Stimulated activated CD4-positive, alpha-beta T cell treated with anti-CD3 and anti-CD28 coated beads, Interleukin-12 subunit alpha, Interleukin-12 subunit beta, amount 100 ng/mL, for 24 hours (primary cell): ENCODE data around the gene GHR.
"Not testable (repeated sequence)": the region's sequence is repeated elsewhere in the genome, so short reads cannot be mapped to it uniquely, and the experiment has no call there.

Experiments
- DNase-seq, 2 experiments: peaks; one replicate each; pipeline ENCODE4 v3.0.0-alpha.2; 2020; ENCODE audit warnings: low read depth in 2 of 2

GHR gene

DNA sequence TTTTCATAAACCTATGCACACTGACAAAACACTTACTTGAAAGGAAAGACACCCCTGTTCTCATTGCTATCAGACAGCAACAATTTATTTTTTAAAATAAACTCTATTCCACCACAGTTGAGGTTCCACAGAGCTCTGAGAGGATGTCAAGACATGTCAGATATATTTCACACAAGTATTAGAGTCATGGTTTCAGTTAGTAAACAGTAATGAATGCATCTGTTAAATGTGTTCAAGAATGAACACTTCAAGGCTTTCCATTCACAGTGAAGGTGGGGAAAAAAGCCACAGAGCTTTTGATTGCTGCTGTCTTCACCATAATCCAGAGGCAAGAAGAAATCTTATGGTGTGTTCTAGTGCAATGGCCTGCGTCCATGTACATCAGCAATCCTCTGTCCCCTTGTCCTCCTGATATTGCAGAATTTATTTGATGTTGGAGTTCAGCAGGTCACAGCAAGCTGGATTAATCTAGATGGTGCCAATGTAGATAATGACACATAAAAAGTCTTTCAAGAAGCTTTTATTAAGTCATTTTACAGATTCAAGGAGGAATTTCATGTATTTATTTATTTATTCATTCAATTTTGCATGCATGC lies 146.8 kb downstream of the GHR start:
- no peak for DNase-seq

DNA sequence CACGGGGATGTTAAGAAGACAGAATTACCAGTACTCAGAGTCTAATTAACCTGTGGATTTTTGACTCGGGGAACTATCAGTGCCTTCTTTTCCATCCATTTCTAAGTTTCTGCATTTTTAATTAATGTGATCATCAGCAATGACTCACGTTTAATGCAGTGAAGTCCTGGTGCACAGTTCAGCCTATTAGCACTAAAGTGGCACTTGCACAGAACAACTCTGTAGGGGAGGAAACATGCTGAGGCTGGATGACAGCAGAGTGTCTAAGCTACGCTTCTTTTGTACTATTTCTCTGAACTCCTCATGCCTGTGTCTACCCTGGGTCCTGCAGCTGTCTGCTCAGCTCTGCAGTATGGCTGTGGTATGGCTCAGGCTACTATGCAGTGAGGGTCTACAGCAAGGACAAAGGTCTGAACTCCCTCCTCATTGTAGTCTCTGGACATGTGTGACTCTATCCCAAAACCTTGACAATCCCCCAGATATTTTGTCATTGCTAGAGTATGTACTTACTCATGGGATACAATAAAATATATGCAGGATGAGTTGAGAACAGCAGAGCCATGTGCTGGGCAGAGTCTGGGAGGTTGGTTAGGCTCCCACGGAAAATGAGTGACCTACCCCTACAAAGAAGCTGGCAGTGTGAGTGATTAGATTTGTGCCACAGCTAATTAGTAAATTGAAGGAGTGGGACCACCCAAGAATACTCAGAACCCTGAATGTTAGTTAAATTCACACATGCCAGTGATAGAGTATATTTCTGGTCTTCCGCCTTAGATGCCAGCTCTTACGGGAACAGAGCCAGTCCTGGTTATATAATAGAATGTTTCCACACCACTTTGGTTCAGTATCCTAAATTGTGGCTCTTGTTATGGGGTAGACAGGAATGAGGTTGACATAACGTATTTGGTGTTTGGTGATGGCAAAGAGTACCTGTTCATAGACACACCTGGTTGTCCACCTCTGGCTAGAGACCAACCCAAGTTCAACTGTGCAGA lies 148.0 kb downstream of the GHR start:
- DNase-seq = no peak

GRCh38 chr5:42572313-42572712 lies 149.1 kb downstream of the GHR start:
- no peak for DNase-seq

DNA sequence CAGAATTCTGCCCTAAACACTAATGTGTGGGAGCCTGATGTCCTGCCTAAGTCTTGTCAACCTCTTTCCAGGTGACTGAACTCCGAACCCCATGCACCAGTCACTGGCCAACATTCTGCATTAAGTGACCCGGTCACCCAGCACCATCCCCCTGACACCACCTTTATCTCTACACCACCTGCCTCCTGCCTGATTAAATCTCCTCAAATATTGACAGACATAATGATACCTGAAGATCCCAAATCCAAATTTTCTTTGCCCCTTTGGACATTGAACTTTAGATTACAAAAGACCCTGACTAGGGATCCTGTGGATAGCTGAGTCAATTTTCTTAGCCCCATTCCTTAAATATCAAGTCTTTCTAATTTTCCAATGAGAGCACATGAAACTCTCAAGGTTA lies 150.1 kb downstream of the GHR start:
- no peak for DNase-seq

GRCh38 chr5:42575914-42576313 lies 152.7 kb downstream of the GHR start:
- DNase-seq = not testable (repeated sequence)

- DNase-seq = not testable (repeated sequence)
Measured at GRCh38 chr5:42578901-42579300, 155.7 kb downstream of the GHR start.

- DNase-seq = no peak
Measured at GRCh38 chr5:42579320-42579719, 156.1 kb downstream of the GHR start.

DNA sequence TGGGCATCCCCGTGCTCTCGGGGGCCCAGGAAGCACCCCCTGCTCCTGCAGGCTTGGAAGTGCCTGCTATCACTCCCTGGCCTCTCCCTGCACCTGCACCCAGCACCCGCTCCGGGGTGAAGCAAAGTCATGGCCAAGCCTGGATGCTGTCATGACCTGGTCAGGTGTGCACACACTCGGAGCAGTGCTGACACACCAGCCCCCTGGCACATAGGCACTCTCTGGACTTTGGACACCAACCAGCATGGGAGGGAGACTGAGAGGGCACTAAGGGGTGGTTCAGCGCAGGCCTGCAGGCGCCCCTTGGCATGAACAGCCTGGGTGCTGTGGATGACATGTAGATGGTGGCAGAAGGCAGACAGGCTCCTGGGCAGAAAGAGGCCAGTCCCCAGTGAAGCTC lies 158.6 kb downstream of the GHR start:
- DNase-seq = no peak

- DNase-seq = no peak
Measured at GRCh38 chr5:42582723-42583122, 159.5 kb downstream of the GHR start.

GRCh38 chr5:42583322-42583721 lies 160.1 kb downstream of the GHR start:
- peak in 1 of 2 experiments; percentile 5 for DNase-seq

DNA sequence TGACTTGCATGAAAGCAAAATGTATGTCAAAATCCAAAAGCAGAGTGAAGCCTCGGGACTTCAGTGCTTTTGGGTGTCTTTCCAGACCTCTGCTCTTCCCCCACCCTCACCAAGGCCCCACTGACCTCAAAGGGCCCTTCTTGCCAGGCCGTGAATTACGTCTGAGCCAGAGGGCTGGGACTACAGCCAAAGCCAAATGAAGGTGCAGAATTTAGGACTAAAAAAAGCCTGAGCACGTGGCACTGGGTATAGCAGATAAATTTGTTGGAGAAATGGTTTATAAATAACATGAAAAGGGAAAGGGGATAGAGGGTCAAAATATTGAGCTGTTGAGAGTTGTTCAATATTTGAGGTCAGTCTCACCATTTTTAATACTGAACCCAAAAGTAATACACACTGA lies 163.4 kb downstream of the GHR start:
- no peak for DNase-seq

- DNase-seq = no peak
Measured at GRCh38 chr5:42587096-42587723, 164.0 kb downstream of the GHR start.

DNA sequence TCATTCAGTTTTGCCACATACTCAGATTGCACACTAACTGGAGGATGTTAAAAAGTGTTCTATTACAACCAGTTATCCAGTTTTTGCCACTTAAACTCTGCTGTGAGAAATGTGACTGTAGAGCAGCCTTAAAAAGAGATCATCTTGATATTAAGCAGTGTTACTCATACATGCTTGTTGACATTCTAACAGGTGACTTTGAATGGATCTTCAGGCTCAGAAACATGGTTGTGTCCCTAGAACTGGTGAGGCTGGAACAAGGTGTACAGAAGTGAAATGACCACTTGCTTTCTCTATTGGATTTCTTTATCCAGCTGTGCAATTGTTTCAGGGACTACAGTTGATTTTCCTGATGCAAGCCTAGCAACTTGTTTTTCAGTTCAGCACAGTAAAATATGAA lies 167.3 kb downstream of the GHR start:
- DNase-seq = no peak

DNA sequence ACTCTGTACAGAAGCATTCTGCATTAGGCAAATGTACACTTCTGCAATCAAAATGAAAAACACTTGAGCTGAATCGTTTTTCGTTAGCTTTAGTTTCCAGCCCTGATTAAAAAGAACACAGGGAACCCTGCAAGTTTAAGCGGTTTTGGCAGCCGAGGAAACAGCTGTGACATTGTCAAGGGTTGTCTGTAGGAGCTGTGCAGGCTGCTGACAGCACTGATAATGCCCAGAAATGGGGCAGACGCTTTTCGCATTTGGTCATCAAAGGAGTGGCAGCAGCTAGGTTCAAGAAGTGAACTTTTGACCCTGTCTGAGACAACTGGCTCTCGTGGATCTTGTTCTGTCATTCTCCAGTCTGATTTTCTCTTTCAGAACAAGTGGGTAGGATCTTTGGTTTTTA lies 167.8 kb downstream of the GHR start:
- DNase-seq = no peak

GRCh38 chr5:42592401-42593140 lies 169.3 kb downstream of the GHR start:
- no peak for DNase-seq

DNA sequence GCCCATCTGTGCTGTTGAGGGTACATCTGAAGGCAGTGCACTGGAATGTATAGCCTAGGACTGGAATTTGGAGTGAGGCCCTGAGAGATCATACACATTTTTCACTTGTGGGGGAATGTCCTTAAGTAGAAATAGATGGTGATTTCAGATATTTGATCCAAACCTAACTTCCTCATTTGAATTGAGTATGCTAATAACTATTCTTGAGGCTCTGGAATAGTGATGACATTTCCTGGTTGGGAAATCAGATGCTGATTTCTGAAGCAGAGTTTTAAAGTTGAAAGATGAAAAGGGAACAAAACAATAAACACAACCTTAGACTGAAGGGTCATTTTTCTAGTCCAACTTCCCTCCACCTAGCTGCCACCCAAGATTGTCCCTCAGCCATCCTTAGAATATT lies 170.4 kb downstream of the GHR start:
- DNase-seq = no peak

DNA sequence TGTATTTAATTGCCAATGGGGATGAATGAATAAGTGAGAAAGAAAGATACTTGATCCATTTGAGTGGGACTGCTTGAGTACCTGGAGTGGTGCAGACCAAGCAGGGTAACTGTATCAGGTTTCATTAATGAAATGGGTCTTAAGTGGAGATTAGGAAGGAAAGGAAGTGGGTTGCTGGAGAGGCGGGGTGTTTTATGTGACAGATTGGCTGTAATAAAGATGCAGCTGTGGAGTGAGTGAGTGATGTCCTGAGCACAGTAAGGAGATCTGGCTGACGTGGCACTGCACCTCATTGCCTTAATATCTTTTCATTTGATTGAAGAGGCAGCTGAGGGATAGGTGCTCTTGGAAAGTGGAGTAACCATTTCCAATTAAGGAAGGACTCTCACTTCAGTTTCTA lies 172.4 kb downstream of the GHR start:
- DNase-seq = no peak

DNA sequence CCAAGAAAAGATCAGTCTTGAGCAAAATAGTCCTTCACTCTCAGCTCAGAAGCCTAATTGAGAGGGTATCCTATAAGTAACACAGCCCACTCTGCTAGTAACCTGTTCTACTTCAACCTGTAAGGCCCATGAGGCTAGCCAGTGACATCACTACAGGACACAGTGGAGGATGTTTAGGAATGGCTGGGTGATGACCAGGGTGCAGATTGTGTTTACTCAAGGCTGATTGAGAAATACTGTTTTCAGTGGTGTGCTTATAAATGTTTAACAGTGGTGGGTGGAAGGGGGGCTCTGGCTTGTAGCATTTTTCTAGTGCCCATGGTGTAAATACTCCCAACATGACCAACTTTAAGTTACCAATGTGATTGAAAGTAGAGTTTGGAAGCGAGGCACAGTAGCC lies 173.6 kb downstream of the GHR start:
- DNase-seq = no peak

DNA sequence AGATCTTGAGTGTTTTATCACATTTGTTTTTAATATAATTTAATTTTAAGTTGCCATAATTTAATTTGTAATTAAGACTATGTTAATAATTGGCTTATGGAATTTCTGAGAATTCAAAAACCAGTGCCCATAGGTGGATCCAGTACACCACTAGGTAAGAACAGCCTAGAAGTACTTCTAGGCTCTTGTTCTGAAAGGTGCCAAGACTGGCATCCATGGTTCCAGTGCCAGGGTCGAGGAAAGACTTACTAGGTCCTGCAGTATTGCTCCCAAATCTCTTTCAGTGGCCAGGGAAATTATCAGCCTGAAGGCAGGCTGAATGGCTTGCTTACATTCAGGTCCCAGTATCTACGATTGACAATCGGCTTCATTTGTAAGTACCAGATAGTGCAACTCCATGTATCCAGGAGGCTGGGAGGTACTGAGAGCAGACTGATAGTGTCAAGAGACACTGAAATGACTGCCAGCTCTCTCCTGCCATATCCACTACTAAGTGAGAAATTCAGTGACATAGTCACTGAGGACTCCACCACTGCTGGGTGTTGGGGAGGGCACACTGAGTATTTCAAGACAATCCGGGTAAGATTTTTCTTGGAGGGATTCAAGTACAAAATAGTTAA lies 174.2 kb downstream of the GHR start:
- no peak for DNase-seq

DNA sequence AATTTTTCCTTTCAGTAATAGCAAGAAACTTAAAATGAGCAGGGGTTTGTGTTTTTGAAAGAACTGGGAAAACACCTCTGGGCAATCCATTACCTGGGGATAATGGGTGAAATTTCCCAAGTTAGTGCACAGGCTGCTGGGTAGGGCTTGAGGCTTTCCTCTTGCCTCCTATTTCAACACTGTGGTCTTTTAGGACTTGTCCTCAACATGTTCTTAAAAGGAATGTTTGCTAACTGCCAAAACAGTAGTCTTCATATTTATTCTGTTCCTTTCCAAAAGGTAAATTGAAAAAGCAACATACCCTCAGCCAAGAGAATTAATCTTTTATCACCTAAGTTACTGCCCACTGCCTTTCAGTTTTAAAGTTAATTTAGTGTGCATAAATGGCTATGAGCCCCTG lies 175.1 kb downstream of the GHR start:
- no peak for DNase-seq

GRCh38 chr5:42599106-42599505 lies 175.9 kb downstream of the GHR start:
- no peak for DNase-seq

GRCh38 chr5:42600441-42600840 lies 177.2 kb downstream of the GHR start:
- DNase-seq = no peak
